Activated CD8-positive, alpha-beta memory T cell treated with anti-CD3 and anti-CD28 coated beads, Interleukin-2, amount 10 ng/mL, durations not matched to agents 7 days and 5 days (primary cell): ENCODE data around the gene PEX12. TPM values are rescaled to one million over a fixed set of nuclear protein-coding genes. Genes with fewer than 3 reads are reported as not detected.
"Not testable (repeated sequence)": the region's sequence is repeated elsewhere in the genome, so short reads cannot be mapped to it uniquely, and the experiment has no call there.

Source experiments
- ATAC-seq: fragments of 150-1000 bp; cut with Tn5 transposase; one replicate; pipeline ENCODE4 v1.10.0; 2021; ENCODE audit warnings: moderate library complexity
- CTCF ChIA-PET: fragments of 350-600 bp; sonication (Branson Sonifier 250); formaldehyde crosslinking; loops from one replicate; lab custom pipeline; 2021; ENCODE audit warnings: antibody characterized with exemption; lab: Charles Lee
- DNase-seq: peaks from one replicate; pipeline ENCODE4 v3.0.0-alpha.2; 2020
- H3K27ac Mint-ChIP-seq: one replicate; pipeline ENCODE4 v1.8.0; 2021; ENCODE audit warnings: mild to moderate bottlenecking, mixed read lengths
- H3K27me3 Mint-ChIP-seq: one replicate; pipeline ENCODE4 v1.8.0; 2021; ENCODE audit warnings: mixed read lengths
- H3K36me3 Mint-ChIP-seq: one replicate; pipeline ENCODE4 v1.8.0; 2021; ENCODE audit warnings: mild to moderate bottlenecking, mixed read lengths
- H3K4me1 Mint-ChIP-seq: one replicate; pipeline ENCODE4 v1.8.0; 2021; ENCODE audit warnings: mixed read lengths
- H3K4me3 Mint-ChIP-seq: one replicate; pipeline ENCODE4 v1.8.0; 2021; ENCODE audit warnings: mild to moderate bottlenecking, moderate library complexity, mixed read lengths
- H3K9me3 Mint-ChIP-seq: one replicate; pipeline ENCODE4 v1.8.0; 2022; ENCODE audit warnings: low read depth, mixed read lengths
- total RNA-seq, 2 experiments: library from RNA; stranded (reverse); gene quantifications; one replicate each; pipeline ENCODE4 v1.2.3, GENCODE V29; 2021

The PEX12 gene
- total RNA-seq, 2 experiments from 2014 or later: 3.9 to 4.6 TPM

GRCh38 chr17:35566968-35567367 is 11.4 kb downstream of the PEX12 start:
- Mint-ChIP-seq H3K9me3 (no peaks in the 10 kb centered on the region), H3K4me3 (peak overlapping the region; percentile 88), H3K4me1 (peaks cover 31% of the 10 kb centered on the region), H3K36me3 (peaks cover 7% of the 10 kb centered on the region), H3K27me3 (peaks cover 15% of the 10 kb centered on the region), H3K27ac (peak overlapping the region; percentile 56)
- CTCF ChIA-PET: interaction anchor here (0.8 to 1.4 kb wide), 6 partner anchors 11 to 255 kb away, joined by 3 to 4 read pairs (median 3); partner anchors contain the start of gene SLFN12L
- ATAC-seq: no peak
- no peak for DNase-seq

GRCh38 chr17:35563181-35563580 is 15.2 kb downstream of the PEX12 start:
- H3K36me3 Mint-ChIP-seq, DNase-seq, H3K27ac Mint-ChIP-seq, CTCF ChIA-PET, H3K4me3 Mint-ChIP-seq, ATAC-seq, H3K9me3 Mint-ChIP-seq: not testable (repeated sequence)
- peaks cover 11% of the 10 kb centered on the region for H3K4me1 Mint-ChIP-seq
- peaks cover 31% of the 10 kb centered on the region for H3K27me3 Mint-ChIP-seq

GRCh38 chr17:35560703-35561102 is 17.7 kb downstream of the PEX12 start, which contains the start of gene SLFN14:
TSS of gene SLFN14 (minus strand) at chr17:35560819. CDS start at chr17:35558062, 2,757 bp downstream.
- H3K36me3 Mint-ChIP-seq: no peaks in the 10 kb centered on the region
- no peak for ATAC-seq
- H3K27ac Mint-ChIP-seq: no peak within 1 kb of the TSS
- no peak for DNase-seq
- no peaks in the 10 kb centered on the region for H3K9me3 Mint-ChIP-seq
- H3K4me3 Mint-ChIP-seq: no peak within 1 kb of the TSS
- H3K4me1 Mint-ChIP-seq: peaks cover 2% of the 10 kb centered on the region
- CTCF ChIA-PET: interaction anchor here (1.3 to 1.5 kb wide), 2 partner anchors 16 to 21 kb away, joined by 3 read pairs; no protein-coding TSS in a partner anchor
- peaks cover 36% of the 10 kb centered on the region for H3K27me3 Mint-ChIP-seq

GRCh38 chr17:35559495-35560210 is 18.7 kb downstream of the PEX12 start:
- DNase-seq: no peak
- H3K36me3 Mint-ChIP-seq: no peaks in the 10 kb centered on the region
- CTCF ChIA-PET: interaction anchor here (1.0 to 1.5 kb wide), 3 partner anchors 17 to 205 kb away, joined by 3 read pairs; no protein-coding TSS in a partner anchor

GRCh38 chr17:35557353-35557752 is 21.0 kb downstream of the PEX12 start:
- Mint-ChIP-seq H3K4me3 (no peak overlapping the region), H3K27ac (no peak overlapping the region), H3K36me3 (no peaks in the 10 kb centered on the region), H3K9me3 (no peaks in the 10 kb centered on the region), H3K4me1 (peaks cover 6% of the 10 kb centered on the region), H3K27me3 (peaks cover 26% of the 10 kb centered on the region)
- ATAC-seq: no peak
- no peak for DNase-seq
- CTCF ChIA-PET: interaction anchor here (0.6 kb wide), 1 partner anchor 13 kb away, joined by 4 read pairs; no protein-coding TSS in a partner anchor

More at GRCh38 chr17:35559495-35560210, 18.7 kb downstream of the PEX12 start:
- Mint-ChIP-seq H3K9me3 (no peaks in the 10 kb centered on the region), H3K27me3 (peaks cover 34% of the 10 kb centered on the region), H3K4me1 (peaks cover 5% of the 10 kb centered on the region), H3K27ac (no peak overlapping the region), H3K4me3 (no peak overlapping the region)
- ATAC-seq: no peak

GRCh38 chr17:35555691-35556090 is 22.7 kb downstream of the PEX12 start:
- H3K27me3 Mint-ChIP-seq: peaks cover 26% of the 10 kb centered on the region
- DNase-seq (no peak), ATAC-seq (no peak)
- H3K9me3 Mint-ChIP-seq: no peaks in the 10 kb centered on the region
- no peaks in the 10 kb centered on the region for H3K36me3 Mint-ChIP-seq
- CTCF ChIA-PET: interaction anchor here (0.6 to 1.7 kb wide), 7 partner anchors 12 to 358 kb away, joined by 3 to 10 read pairs (median 3); partner anchors contain the start of gene PEX12
- no peak overlapping the region for H3K27ac Mint-ChIP-seq
- H3K4me3 Mint-ChIP-seq: no peak overlapping the region
- peaks cover 5% of the 10 kb centered on the region for H3K4me1 Mint-ChIP-seq

- no peak overlapping the region for H3K4me3 Mint-ChIP-seq
- DNase-seq (no peak), ATAC-seq (peak; percentile 45)
- H3K27ac Mint-ChIP-seq: no peak overlapping the region
- H3K27me3 Mint-ChIP-seq: peaks cover 21% of the 10 kb centered on the region
- H3K4me1 Mint-ChIP-seq: peaks cover 4% of the 10 kb centered on the region
- CTCF ChIA-PET: interaction anchor here (0.7 to 3.1 kb wide), 7 partner anchors 13 to 209 kb away, joined by 3 to 12 read pairs (median 3); no protein-coding TSS in a partner anchor
- H3K9me3 Mint-ChIP-seq: no peaks in the 10 kb centered on the region
- H3K36me3 Mint-ChIP-seq: no peaks in the 10 kb centered on the region
Observed at GRCh38 chr17:35554668-35555067, 23.7 kb downstream of the PEX12 start.

GRCh38 chr17:35553310-35553709 is 25.1 kb downstream of the PEX12 start:
- Mint-ChIP-seq H3K27ac (no peak overlapping the region), H3K27me3 (peaks cover 11% of the 10 kb centered on the region), H3K36me3 (no peaks in the 10 kb centered on the region), H3K9me3 (no peaks in the 10 kb centered on the region), H3K4me1 (peaks cover 8% of the 10 kb centered on the region), H3K4me3 (no peak overlapping the region)
- CTCF ChIA-PET: interaction anchor here (1.0 to 3.1 kb wide), 3 partner anchors 25 to 210 kb away, joined by 3 to 12 read pairs (median 3); partner anchors contain the start of gene PEX12
- DNase-seq: no peak
- ATAC-seq: no peak

- Mint-ChIP-seq H3K4me1 (peaks cover 18% of the 10 kb centered on the region), H3K27ac (no peak overlapping the region), H3K4me3 (no peak overlapping the region), H3K9me3 (no peaks in the 10 kb centered on the region), H3K27me3 (no peaks in the 10 kb centered on the region), H3K36me3 (peaks cover 5% of the 10 kb centered on the region)
- DNase-seq: no peak
- CTCF ChIA-PET: interaction anchor here (0.9 to 1.2 kb wide), 3 partner anchors 10 to 230 kb away, joined by 3 read pairs; no protein-coding TSS in a partner anchor
- no peak for ATAC-seq
Observed at GRCh38 chr17:35548978-35549377, 29.4 kb downstream of the PEX12 start.

GRCh38 chr17:35548208-35548810 is 30.1 kb downstream of the PEX12 start:
- no peaks in the 10 kb centered on the region for H3K9me3 Mint-ChIP-seq
- H3K27me3 Mint-ChIP-seq: no peaks in the 10 kb centered on the region
- no peak overlapping the region for H3K27ac Mint-ChIP-seq
- H3K36me3 Mint-ChIP-seq: peaks cover 5% of the 10 kb centered on the region
- no peak for DNase-seq
- no peak overlapping the region for H3K4me3 Mint-ChIP-seq
- ATAC-seq: no peak
- CTCF ChIA-PET: interaction anchor here (1.1 to 1.2 kb wide), 2 partner anchors 9 to 231 kb away, joined by 3 read pairs; no protein-coding TSS in a partner anchor
- peaks cover 24% of the 10 kb centered on the region for H3K4me1 Mint-ChIP-seq

GRCh38 chr17:35546487-35546886 is 31.9 kb downstream of the PEX12 start:
- H3K4me1 Mint-ChIP-seq: peaks cover 36% of the 10 kb centered on the region
- peaks cover 5% of the 10 kb centered on the region for H3K36me3 Mint-ChIP-seq
- ATAC-seq: no peak
- no peaks in the 10 kb centered on the region for H3K27me3 Mint-ChIP-seq
- CTCF ChIA-PET: no interaction called here
- no peak overlapping the region for H3K4me3 Mint-ChIP-seq
- no peaks in the 10 kb centered on the region for H3K9me3 Mint-ChIP-seq
- no peak for DNase-seq
- no peak overlapping the region for H3K27ac Mint-ChIP-seq

GRCh38 chr17:35545150-35545549 is 33.2 kb downstream of the PEX12 start:
- Mint-ChIP-seq H3K9me3 (no peaks in the 10 kb centered on the region), H3K36me3 (peaks cover 5% of the 10 kb centered on the region), H3K4me3 (no peak overlapping the region), H3K4me1 (peaks cover 45% of the 10 kb centered on the region), H3K27ac (no peak overlapping the region), H3K27me3 (no peaks in the 10 kb centered on the region)
- DNase-seq (no peak), ATAC-seq (no peak)
- CTCF ChIA-PET: no interaction called here

GRCh38 chr17:35543856-35544255 is 34.5 kb downstream of the PEX12 start:
- peaks cover 54% of the 10 kb centered on the region for H3K4me1 Mint-ChIP-seq
- H3K27me3 Mint-ChIP-seq: no peaks in the 10 kb centered on the region
- DNase-seq: no peak
- no peak for ATAC-seq
- H3K36me3 Mint-ChIP-seq: peaks cover 5% of the 10 kb centered on the region
- CTCF ChIA-PET: interaction anchor here (0.6 to 2.6 kb wide), 2 partner anchors 35 to 136 kb away, joined by 3 to 8 read pairs; partner anchors contain the start of gene PEX12
- no peak overlapping the region for H3K4me3 Mint-ChIP-seq
- H3K9me3 Mint-ChIP-seq: no peaks in the 10 kb centered on the region
- no peak overlapping the region for H3K27ac Mint-ChIP-seq
